Measurements from ENCODE around the gene RAD51C. TPM values are rescaled to one million over a fixed set of nuclear protein-coding genes. Genes with fewer than 3 reads are reported as not detected.

The RAD51C gene
- total RNA-seq (2022; extraction: Qiagen RNA extraction; ENCODE audit: low read depth) = 52.1 to 61.3 TPM (median 56.8 TPM) in 5 replicates

DNA sequence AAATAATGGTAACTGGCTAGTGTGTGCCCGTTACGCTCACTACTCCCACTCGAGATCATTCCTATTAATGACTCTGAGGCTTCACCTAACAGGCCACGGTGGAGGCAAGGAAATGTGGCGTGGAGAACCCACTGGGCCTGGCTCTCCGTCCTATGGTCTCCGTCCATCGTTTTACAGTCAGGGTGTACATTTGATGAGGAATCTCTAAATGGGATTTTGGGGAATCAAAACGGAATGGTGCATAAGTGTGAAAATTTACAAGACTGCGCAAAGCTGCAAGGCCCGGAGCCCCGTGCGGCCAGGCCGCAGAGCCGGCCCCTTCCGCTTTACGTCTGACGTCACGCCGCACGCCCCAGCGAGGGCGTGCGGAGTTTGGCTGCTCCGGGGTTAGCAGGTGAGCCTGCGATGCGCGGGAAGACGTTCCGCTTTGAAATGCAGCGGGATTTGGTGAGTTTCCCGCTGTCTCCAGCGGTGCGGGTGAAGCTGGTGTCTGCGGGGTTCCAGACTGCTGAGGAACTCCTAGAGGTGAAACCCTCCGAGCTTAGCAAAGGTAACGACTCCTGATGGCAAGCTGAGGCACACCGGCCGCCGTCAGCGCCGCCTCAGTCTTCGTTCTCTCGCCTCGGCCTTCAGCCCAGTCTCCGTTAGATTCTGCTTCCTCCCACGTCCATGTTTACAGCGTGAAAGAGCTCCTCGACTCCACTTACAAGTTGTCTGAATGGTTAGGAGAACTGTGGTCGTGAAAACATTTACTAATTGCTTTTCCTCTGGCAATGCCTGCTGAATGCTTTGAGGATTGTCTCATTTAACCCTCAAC lies at the start of gene RAD51C:
RAD51C (plus strand) TSS at position 364 of the 817 bp plus-strand sequence; CDS start at position 406, 42 bp downstream.

DNA sequence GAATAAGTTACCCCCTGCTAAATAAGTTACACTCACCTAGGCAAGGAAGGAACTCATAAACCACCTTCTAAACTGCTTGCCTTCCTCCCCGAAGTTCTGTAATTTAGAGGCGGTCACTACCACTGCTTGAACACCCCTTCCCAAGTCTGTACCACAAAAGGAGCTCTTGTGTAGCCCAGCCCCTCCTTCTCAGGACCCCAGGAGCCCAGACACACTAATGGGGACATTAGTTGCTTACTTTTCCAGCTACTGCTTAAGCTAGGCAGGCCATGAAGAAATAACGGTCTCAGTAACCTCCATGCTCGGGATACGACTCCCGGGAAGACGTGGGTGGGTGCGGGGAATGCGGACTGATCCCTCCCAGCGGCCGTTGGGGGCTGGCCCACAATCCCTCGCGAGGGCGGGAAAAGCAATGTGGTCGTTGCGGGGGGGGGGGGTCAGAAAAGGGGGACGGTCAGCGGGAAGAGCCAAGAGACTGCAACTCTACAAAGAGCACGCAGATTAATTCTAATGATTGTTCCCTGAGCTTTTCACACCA lies 632 bp upstream of the RAD51C start, which contains the start of gene TEX14:
TEX14 (minus strand) TSS at position 345 of the 538 bp plus-strand sequence. CDS start 40,044 bp downstream, outside the sequence.

DNA sequence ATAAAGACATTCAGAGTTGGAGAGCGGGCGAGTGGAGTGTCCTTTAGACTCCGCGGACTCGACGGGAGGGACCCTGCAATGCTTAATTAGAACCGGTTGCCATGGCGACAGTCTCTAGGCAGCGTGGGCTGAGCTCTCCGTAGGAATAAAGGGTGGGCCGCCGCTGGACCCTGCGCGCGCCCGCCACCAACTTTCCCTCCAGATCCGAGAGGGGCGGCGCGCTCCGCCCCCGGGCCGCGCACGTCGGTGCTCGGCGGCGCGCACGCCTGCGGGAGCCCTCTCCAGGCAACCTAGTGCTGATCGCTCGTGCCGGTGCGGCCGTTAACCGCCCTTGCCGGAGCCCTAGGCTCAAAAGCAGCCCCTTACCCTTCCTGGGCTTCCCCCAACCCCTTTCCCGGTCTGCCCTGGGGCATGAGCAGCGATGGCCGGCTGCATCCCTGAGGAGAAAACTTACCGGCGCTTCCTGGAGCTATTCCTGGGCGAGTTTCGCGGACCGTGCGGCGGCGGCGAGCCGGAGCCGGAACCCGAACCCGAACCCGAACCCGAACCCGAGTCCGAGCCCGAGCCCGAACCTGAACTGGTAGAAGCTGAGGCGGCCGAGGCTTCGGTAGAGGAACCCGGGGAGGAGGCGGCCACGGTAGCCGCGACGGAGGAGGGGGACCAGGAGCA lies 63.3 kb downstream of the RAD51C start, which contains the start of gene PPM1E:
PPM1E (plus strand) TSS at position 278 of the 669 bp plus-strand sequence.

Other genes starting within 250 kb of the RAD51C start
- not detected in 5 replicates for gene HSF5, start 204.2 kb upstream of the RAD51C start, total RNA-seq (2022; extraction: Qiagen RNA extraction; ENCODE audit: low read depth)
- 5.8 to 8.9 TPM (median 8.7 TPM) in 5 replicates for gene MTMR4, start 178.0 kb upstream of the RAD51C start, total RNA-seq (2022; extraction: Qiagen RNA extraction; ENCODE audit: low read depth)
- 0.03 to 0.23 TPM (median 0.10 TPM) in 4 of 5 replicates, not detected in the other for gene TEX14, start 557 bp upstream of the RAD51C start, total RNA-seq (2022; extraction: Qiagen RNA extraction; ENCODE audit: low read depth)
- gene PPM1E, start 63.3 kb downstream of the RAD51C start, total RNA-seq (2022; extraction: Qiagen RNA extraction; ENCODE audit: low read depth) = 0.03 to 0.09 TPM (median 0.06 TPM) in 5 replicates

Data from A549 treated with RU486 at 1 μM for 4 hours (cell line).